ENCODE measurements around the gene AHSP. TPM values are rescaled to one million over a fixed set of nuclear protein-coding genes. Genes with fewer than 3 reads are reported as not detected.

Gene AHSP
- total RNA-seq, 1 donor from 2014 or later: not detected

- TF ChIP-seq, protein P1, sequence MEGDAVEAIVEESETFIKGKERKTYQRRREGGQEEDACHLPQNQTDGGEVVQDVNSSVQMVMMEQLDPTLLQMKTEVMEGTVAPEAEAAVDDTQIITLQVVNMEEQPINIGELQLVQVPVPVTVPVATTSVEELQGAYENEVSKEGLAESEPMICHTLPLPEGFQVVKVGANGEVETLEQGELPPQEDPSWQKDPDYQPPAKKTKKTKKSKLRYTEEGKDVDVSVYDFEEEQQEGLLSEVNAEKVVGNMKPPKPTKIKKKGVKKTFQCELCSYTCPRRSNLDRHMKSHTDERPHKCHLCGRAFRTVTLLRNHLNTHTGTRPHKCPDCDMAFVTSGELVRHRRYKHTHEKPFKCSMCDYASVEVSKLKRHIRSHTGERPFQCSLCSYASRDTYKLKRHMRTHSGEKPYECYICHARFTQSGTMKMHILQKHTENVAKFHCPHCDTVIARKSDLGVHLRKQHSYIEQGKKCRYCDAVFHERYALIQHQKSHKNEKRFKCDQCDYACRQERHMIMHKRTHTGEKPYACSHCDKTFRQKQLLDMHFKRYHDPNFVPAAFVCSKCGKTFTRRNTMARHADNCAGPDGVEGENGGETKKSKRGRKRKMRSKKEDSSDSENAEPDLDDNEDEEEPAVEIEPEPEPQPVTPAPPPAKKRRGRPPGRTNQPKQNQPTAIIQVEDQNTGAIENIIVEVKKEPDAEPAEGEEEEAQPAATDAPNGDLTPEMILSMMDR (conservative IDR thresholded peaks at IDR 0.05; ENCODE audit: low read depth, low read length): no peak
- DNase-seq (ENCODE audit: low read depth): no peak
These were observed 37.8 kb upstream of the AHSP start for GRCh38 chr16:31489616-31490584.

GRCh38 chr16:31491778-31492418, 35.8 kb upstream of the AHSP start:
- H3K4me3 ChIP-seq (ENCODE audit: low read depth, low read length): no peak overlapping the region
- TF ChIP-seq, protein P1 (conservative IDR thresholded peaks at IDR 0.05; ENCODE audit: low read depth, low read length): no peak
- no peak for DNase-seq (ENCODE audit: low read depth)

More at GRCh38 chr16:31489616-31490584, 37.8 kb upstream of the AHSP start:
- H3K4me3 ChIP-seq (ENCODE audit: low read depth, low read length): no peak overlapping the region

DNA sequence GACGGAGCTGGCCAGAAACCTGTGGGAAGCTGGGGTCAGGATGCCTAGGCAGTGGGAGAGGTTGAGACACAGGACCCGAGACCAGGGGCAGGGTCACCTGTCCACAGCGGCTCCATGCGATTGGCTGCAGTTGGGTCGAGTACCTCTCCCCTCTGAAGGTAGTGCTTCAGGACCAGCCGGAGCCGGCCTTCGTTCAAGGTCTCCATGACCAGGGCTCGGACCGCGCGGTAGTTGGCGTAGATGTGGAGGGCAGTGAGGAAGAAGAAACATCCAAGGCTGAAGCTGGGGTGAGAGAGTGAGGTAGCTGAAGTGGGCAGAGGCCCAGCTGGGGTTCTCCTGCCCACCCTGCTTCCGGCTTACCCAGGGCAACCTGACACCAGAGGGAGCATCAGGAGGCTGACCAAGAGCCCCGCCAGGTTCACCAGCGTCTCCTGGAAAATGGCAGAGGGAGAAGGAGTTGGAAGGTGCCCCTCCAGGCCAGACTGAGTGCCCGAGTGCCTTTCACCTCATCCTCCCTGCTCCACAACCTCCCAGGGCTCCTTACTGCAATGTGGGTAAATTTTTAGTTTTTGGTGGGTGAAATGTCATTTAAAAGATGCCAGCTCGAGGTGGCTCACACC, 34.1 kb upstream of the AHSP start:
- no peak for DNase-seq (ENCODE audit: low read depth)
- no peak overlapping the region for H3K4me3 ChIP-seq (ENCODE audit: low read depth, low read length)
- TF ChIP-seq, protein P1 (conservative IDR thresholded peaks at IDR 0.05; ENCODE audit: low read depth, low read length): no peak

DNA sequence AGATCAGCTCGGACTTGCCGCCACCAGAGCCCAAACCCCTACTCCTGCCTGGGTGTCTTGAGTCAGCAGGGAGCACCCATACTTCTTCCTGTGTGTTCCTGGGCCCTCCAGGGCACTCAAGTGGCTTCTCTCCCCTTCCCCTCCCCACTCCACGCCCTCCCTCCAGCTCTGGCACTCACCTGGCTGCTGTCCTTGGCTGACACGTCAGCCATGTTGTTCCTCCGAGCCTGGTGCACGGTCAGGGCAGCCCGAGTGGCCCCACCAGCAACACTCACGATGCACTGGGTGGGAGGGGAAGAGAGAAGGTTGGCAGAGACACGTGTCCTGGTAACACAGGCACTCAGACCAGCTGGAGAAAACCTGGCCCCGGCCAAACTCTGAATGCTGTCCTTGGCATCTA, 31.0 kb upstream of the AHSP start:
- TF ChIP-seq, protein P1 (conservative IDR thresholded peaks at IDR 0.05; ENCODE audit: low read depth, low read length): no peak
- no peak overlapping the region for H3K4me3 ChIP-seq (ENCODE audit: low read depth, low read length)
- DNase-seq (ENCODE audit: low read depth): no peak

DNA sequence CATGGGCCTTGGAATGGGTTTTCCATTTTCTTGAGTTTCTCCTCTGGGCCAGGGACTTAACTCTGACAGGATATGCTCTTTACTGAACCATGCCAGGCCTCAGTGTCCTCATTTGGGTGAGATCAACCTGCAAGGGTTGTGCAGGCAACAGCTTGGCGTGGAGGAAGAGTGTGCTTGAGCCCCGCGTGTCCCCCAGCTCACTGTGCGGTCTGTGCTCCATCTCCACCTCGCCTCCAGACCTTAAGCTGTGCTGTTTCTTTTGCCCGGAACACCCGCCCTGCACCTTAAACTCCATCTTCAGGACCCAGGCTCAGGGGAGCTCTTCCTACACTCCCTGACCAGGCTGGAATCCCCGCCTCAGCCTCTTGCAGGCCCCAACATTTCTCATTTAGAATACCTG, 29.2 kb upstream of the AHSP start:
- H3K4me3 ChIP-seq (ENCODE audit: low read depth, low read length): no peak overlapping the region
- TF ChIP-seq, protein P1 (conservative IDR thresholded peaks at IDR 0.05; ENCODE audit: low read depth, low read length): no peak
- DNase-seq (ENCODE audit: low read depth): no peak

- no peak for DNase-seq (ENCODE audit: low read depth)
- H3K4me3 ChIP-seq (ENCODE audit: low read depth, low read length): no peak overlapping the region
- TF ChIP-seq, protein P1 (conservative IDR thresholded peaks at IDR 0.05; ENCODE audit: low read depth, low read length): no peak
These were observed 27.8 kb upstream of the AHSP start for GRCh38 chr16:31499928-31500327.

Measured in epithelial cell of proximal tubule (primary cell).